ENCODE measurements around the gene KLHL30.
A peak's percentile ranks its signal among the peaks of the same experiment; 100 is the strongest.

The KLHL30 gene

GRCh38 chr2:238094438-238095022 lies 43.9 kb upstream of the KLHL30 start:
- no peak for DNase-seq
- peaks cover 21% of the 10 kb centered on the region for H3K36me3 ChIP-seq

GRCh38 chr2:238095143-238095542 lies 43.3 kb upstream of the KLHL30 start:
- TF ChIP-seq CTCF (IDR thresholded peaks at IDR 0.05; ENCODE audit: low read depth, low read length) = no peak
- H3K36me3 ChIP-seq = peaks cover 16% of the 10 kb centered on the region
- no peak for DNase-seq
- peaks cover 10% of the 10 kb centered on the region for H3K4me1 ChIP-seq
- no peaks in the 10 kb centered on the region for H3K27me3 ChIP-seq
- H3K9me3 ChIP-seq = no peaks in the 10 kb centered on the region
- H3K4me3 ChIP-seq (ENCODE audit: low read depth, low read length) = no peak overlapping the region

More at GRCh38 chr2:238094438-238095022, 43.9 kb upstream of the KLHL30 start:
- Histone ChIP-seq H3K4me3 (ENCODE audit: low read depth, low read length) (no peak overlapping the region), H3K9me3 (no peaks in the 10 kb centered on the region), H3K4me1 (peaks cover 8% of the 10 kb centered on the region), H3K27me3 (no peaks in the 10 kb centered on the region)
- TF ChIP-seq CTCF (IDR thresholded peaks at IDR 0.05; ENCODE audit: low read depth, low read length) = no peak

- H3K27me3 ChIP-seq = no peaks in the 10 kb centered on the region
- H3K9me3 ChIP-seq = no peaks in the 10 kb centered on the region
- no peak for TF ChIP-seq CTCF (IDR thresholded peaks at IDR 0.05; ENCODE audit: low read depth, low read length)
- H3K4me3 ChIP-seq (ENCODE audit: low read depth, low read length) = no peak overlapping the region
- H3K4me1 ChIP-seq = peaks cover 10% of the 10 kb centered on the region
- DNase-seq = no peak
- H3K36me3 ChIP-seq = peaks cover 14% of the 10 kb centered on the region
Observed at GRCh38 chr2:238096311-238097011, 42.0 kb upstream of the KLHL30 start.

GRCh38 chr2:238097201-238097987 lies 41.1 kb upstream of the KLHL30 start:
- DNase-seq = no peak
- no peak for TF ChIP-seq CTCF (IDR thresholded peaks at IDR 0.05; ENCODE audit: low read depth, low read length)
- Histone ChIP-seq H3K27me3 (no peaks in the 10 kb centered on the region), H3K4me1 (peaks cover 10% of the 10 kb centered on the region), H3K9me3 (no peaks in the 10 kb centered on the region), H3K36me3 (peaks cover 12% of the 10 kb centered on the region), H3K4me3 (ENCODE audit: low read depth, low read length) (no peak overlapping the region)

- Histone ChIP-seq H3K27me3 (no peaks in the 10 kb centered on the region), H3K4me1 (peaks cover 10% of the 10 kb centered on the region), H3K4me3 (ENCODE audit: low read depth, low read length) (peak overlapping the region; percentile 36), H3K36me3 (peaks cover 12% of the 10 kb centered on the region), H3K9me3 (no peaks in the 10 kb centered on the region)
- no peak for TF ChIP-seq CTCF (IDR thresholded peaks at IDR 0.05; ENCODE audit: low read depth, low read length)
- DNase-seq = peak; percentile 93
Observed at GRCh38 chr2:238097988-238098871, 40.2 kb upstream of the KLHL30 start.

Measured in BE2C (cell line).